SH-SY5Y (cell line): ENCODE data around the gene C9orf152.

ENCODE experiments used
- GATA2 ChIP-seq: IDR thresholded peaks from 2 replicates; pipeline ENCODE4 v1.6.1; 2011; ENCODE audit warnings: mild to moderate bottlenecking, low read depth, low read length
- GATA3 ChIP-seq: IDR thresholded peaks from 2 replicates; pipeline ENCODE4 v1.6.1; 2011; ENCODE audit warnings: low read depth, mild to moderate bottlenecking, low read length, moderate library complexity

- TF ChIP-seq GATA2 (no peak), GATA3 (no peak)
Measured at GRCh38 chr9:110202232-110202631, 5.7 kb downstream of the C9orf152 start.
